ENCODE data around the gene FSTL3.

DNA sequence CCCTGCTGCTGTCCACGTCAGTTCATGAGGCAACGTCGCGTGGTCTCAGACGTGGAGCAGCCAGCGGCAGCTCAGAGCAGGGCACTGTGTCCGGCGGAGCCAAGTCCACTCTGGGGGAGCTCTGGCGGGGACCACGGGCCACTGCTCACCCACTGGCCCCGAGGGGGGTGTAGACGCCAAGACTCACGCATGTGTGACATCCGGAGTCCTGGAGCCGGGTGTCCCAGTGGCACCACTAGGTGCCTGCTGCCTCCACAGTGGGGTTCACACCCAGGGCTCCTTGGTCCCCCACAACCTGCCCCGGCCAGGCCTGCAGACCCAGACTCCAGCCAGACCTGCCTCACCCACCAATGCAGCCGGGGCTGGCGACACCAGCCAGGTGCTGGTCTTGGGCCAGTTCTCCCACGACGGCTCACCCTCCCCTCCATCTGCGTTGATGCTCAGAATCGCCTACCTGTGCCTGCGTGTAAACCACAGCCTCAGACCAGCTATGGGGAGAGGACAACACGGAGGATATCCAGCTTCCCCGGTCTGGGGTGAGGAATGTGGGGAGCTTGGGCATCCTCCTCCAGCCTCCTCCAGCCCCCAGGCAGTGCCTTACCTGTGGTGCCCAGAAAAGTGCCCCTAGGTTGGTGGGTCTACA is 6.6 kb downstream of the FSTL3 start:
- TF ChIP-seq POLR2AphosphoS5 (IDR thresholded peaks at IDR 0.05; ENCODE audit: low read depth, low read length): no peak
- TF ChIP-seq POLR2A (IDR thresholded peaks at IDR 0.05; ENCODE audit: borderline replicate concordance, extremely low read depth, insufficient read depth, insufficient read length): no peak
- no peak for TF ChIP-seq EZH2 (IDR thresholded peaks at IDR 0.05)
- no peak for TF ChIP-seq CTCF (IDR thresholded peaks at IDR 0.05 in 2 of 3, conservative IDR thresholded peaks at IDR 0.05 in 1 of 3; ENCODE audit: borderline replicate concordance in 1 of 3, insufficient read depth in 1 of 3, low read depth in 2 of 3, low read length in 2 of 3)
- TF ChIP-seq RAD21 (IDR thresholded peaks at IDR 0.05; ENCODE audit: low read depth): no peak
- TF ChIP-seq, protein P1, sequence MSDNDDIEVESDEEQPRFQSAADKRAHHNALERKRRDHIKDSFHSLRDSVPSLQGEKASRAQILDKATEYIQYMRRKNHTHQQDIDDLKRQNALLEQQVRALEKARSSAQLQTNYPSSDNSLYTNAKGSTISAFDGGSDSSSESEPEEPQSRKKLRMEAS (IDR thresholded peaks at IDR 0.05): no peak
- TF ChIP-seq TCF7L2 (IDR thresholded peaks at IDR 0.05; ENCODE audit: borderline replicate concordance, extremely low read depth, insufficient read depth, insufficient read length): no peak
- TF ChIP-seq SP1 (IDR thresholded peaks at IDR 0.05; ENCODE audit: low read depth): no peak
- no peak for TF ChIP-seq EGR1 (IDR thresholded peaks at IDR 0.05; ENCODE audit: low read depth)
- TF ChIP-seq EZH2phosphoT487 (IDR thresholded peaks at IDR 0.05; ENCODE audit: borderline replicate concordance): no peak
- TF ChIP-seq JUND (IDR thresholded peaks at IDR 0.05): no peak
- no peak for TF ChIP-seq ZFX (IDR thresholded peaks at IDR 0.05)
